Progenitor cell of endocrine pancreas (in vitro differentiated cells): ENCODE data around the gene SRSF3. TPM values are rescaled to one million over a fixed set of nuclear protein-coding genes. Genes with fewer than 3 reads are reported as not detected.

Experiments
- DNase-seq: peaks from one replicate; pipeline ENCODE4 v3.0.0; 2021; ENCODE audit warnings: low spot score; ENCODE audit not compliant: unreplicated experiment
- H3K27ac Mint-ChIP-seq: 2 replicates; pipeline ENCODE4 v1.8.0; 2021; ENCODE audit warnings: mild to moderate bottlenecking, moderate library complexity, mixed read lengths
- H3K27me3 Mint-ChIP-seq: 2 replicates; pipeline ENCODE4 v1.8.0; 2021; ENCODE audit warnings: mixed read lengths
- H3K36me3 Mint-ChIP-seq: 2 replicates; pipeline ENCODE4 v1.8.0; 2022; ENCODE audit warnings: mixed read lengths; ENCODE audit not compliant: insufficient read depth
- H3K4me1 Mint-ChIP-seq: 2 replicates; pipeline ENCODE4 v1.8.0; 2021; ENCODE audit warnings: low read depth, mixed read lengths
- H3K4me3 Mint-ChIP-seq: 2 replicates; pipeline ENCODE4 v1.8.0; 2021; ENCODE audit warnings: low read depth, mild to moderate bottlenecking, moderate library complexity, mixed read lengths
- H3K9me3 Mint-ChIP-seq: 2 replicates; pipeline ENCODE4 v1.8.0; 2021; ENCODE audit warnings: low read depth, mixed read lengths
- CTCF ChIP-seq: fragments of 200-600 bp; sonication (generic); IDR thresholded peaks from one replicate; pipeline ENCODE4 v1.5.0; 2021; ENCODE audit warnings: antibody characterized with exemption, mild to moderate bottlenecking; ENCODE audit not compliant: unreplicated experiment
- total RNA-seq: library from RNA; stranded (reverse); gene quantifications from 2 replicates; pipeline ENCODE4 v1.2.1, GENCODE V29; 2021

SRSF3 gene
- total RNA-seq, 1 donor from 2014 or later: 427 TPM

- no peaks in the 10 kb centered on the region for H3K36me3 Mint-ChIP-seq
- H3K4me3 Mint-ChIP-seq: no peak overlapping the region
- H3K27ac Mint-ChIP-seq: no peak overlapping the region
- H3K27me3 Mint-ChIP-seq: peaks cover 3% of the 10 kb centered on the region
- peaks cover 4% of the 10 kb centered on the region for H3K4me1 Mint-ChIP-seq
- no peak for DNase-seq
- TF ChIP-seq CTCF: no peak
- no peaks in the 10 kb centered on the region for H3K9me3 Mint-ChIP-seq
These were observed 39.2 kb downstream of the SRSF3 start for GRCh38 chr6:36633370-36633769.

- peaks cover 3% of the 10 kb centered on the region for H3K27me3 Mint-ChIP-seq
- H3K4me3 Mint-ChIP-seq: no peak overlapping the region
- no peaks in the 10 kb centered on the region for H3K36me3 Mint-ChIP-seq
- no peaks in the 10 kb centered on the region for H3K9me3 Mint-ChIP-seq
- no peak for DNase-seq
- peaks cover 5% of the 10 kb centered on the region for H3K4me1 Mint-ChIP-seq
- no peak overlapping the region for H3K27ac Mint-ChIP-seq
- no peak for TF ChIP-seq CTCF
These were observed 39.8 kb downstream of the SRSF3 start for GRCh38 chr6:36633915-36634314.

- Mint-ChIP-seq H3K36me3 (no peaks in the 10 kb centered on the region), H3K27me3 (peaks cover 3% of the 10 kb centered on the region), H3K9me3 (no peaks in the 10 kb centered on the region), H3K27ac (no peak overlapping the region), H3K4me1 (peaks cover 5% of the 10 kb centered on the region), H3K4me3 (no peak overlapping the region)
- no peak for DNase-seq
- no peak for TF ChIP-seq CTCF
These were observed 40.4 kb downstream of the SRSF3 start for GRCh38 chr6:36634317-36635108.

- Mint-ChIP-seq H3K4me1 (peaks cover 5% of the 10 kb centered on the region), H3K36me3 (no peaks in the 10 kb centered on the region), H3K27me3 (peaks cover under 1% of the 10 kb centered on the region), H3K4me3 (no peak overlapping the region), H3K9me3 (no peaks in the 10 kb centered on the region), H3K27ac (no peak overlapping the region)
- DNase-seq: no peak
- TF ChIP-seq CTCF: no peak
These were observed 42.1 kb downstream of the SRSF3 start for GRCh38 chr6:36636283-36636682.

GRCh38 chr6:36636687-36637418 lies 42.7 kb downstream of the SRSF3 start:
- peaks cover 5% of the 10 kb centered on the region for H3K4me1 Mint-ChIP-seq
- H3K27me3 Mint-ChIP-seq: no peaks in the 10 kb centered on the region
- H3K9me3 Mint-ChIP-seq: no peaks in the 10 kb centered on the region
- H3K36me3 Mint-ChIP-seq: no peaks in the 10 kb centered on the region
- no peak overlapping the region for H3K27ac Mint-ChIP-seq
- DNase-seq: no peak
- TF ChIP-seq CTCF: no peak
- no peak overlapping the region for H3K4me3 Mint-ChIP-seq
